HepG2 (cell line): Measurements from ENCODE around the gene ADM. TPM values are rescaled to one million over a fixed set of nuclear protein-coding genes. Genes with fewer than 3 reads are reported as not detected.

ENCODE experiments used
- BRD4 ChIP-seq: sonication (generic); formaldehyde crosslinking; IDR thresholded peaks from 2 replicates; pipeline ENCODE4 v1.4.0; 2020; ENCODE audit warnings: missing genetic modification reagents
- JARID2 ChIP-seq: sonication (generic); formaldehyde crosslinking; IDR thresholded peaks from 2 replicates; pipeline ENCODE4 v1.8.1; 2023; ENCODE audit warnings: missing genetic modification reagents, inconsistent platforms; ENCODE audit not compliant: insufficient replicate concordance
- JUNB ChIP-seq: sonication (generic); formaldehyde crosslinking; IDR thresholded peaks from 2 replicates; pipeline ENCODE4 v1.8.0; 2022; ENCODE audit warnings: missing genetic modification reagents, mild to moderate bottlenecking, borderline replicate concordance
- MEIS2 ChIP-seq: sonication (generic); formaldehyde crosslinking; IDR thresholded peaks from 2 replicates; pipeline ENCODE4 v1.9.0; 2021; ENCODE audit warnings: mild to moderate bottlenecking, missing genetic modification reagents
- MXI1 ChIP-seq: IDR thresholded peaks from 3 replicates; pipeline ENCODE4 v1.6.1; 2012; ENCODE audit warnings: low read depth, low read length, inconsistent platforms, borderline replicate concordance
- NCOA2 ChIP-seq: sonication (generic); formaldehyde crosslinking; IDR thresholded peaks from 2 replicates; pipeline ENCODE4 v1.8.0; 2022; ENCODE audit warnings: inconsistent platforms
- NR2F6 ChIP-seq, 2 experiments: IDR thresholded peaks; 2 replicates each; pipeline ENCODE4 v1.6.1; 2016; ENCODE audit warnings: antibody characterized with exemption in 1 of 2, mild to moderate bottlenecking in 1 of 2
- PPARG ChIP-seq: conservative IDR thresholded peaks from 2 replicates; pipeline ENCODE4 v1.6.1; 2016; ENCODE audit warnings: missing biosample characterization, missing genetic modification reagents
- TARDBP ChIP-seq: sonication (generic); formaldehyde crosslinking; IDR thresholded peaks from 2 replicates; pipeline ENCODE4 v1.8.0; 2022; ENCODE audit warnings: mild to moderate bottlenecking, missing genetic modification reagents
- XRCC5 ChIP-seq: fragments of 200-400 bp; formaldehyde crosslinking; optimal IDR thresholded peaks from 2 replicates; pipeline ENCODE3; 2017; ENCODE audit warnings: mild to moderate bottlenecking, low read length
- ZNF775 ChIP-seq: sonication (generic); formaldehyde crosslinking; IDR thresholded peaks from 2 replicates; pipeline ENCODE4 v1.4.0; 2020; ENCODE audit warnings: missing genetic modification reagents, mild to moderate bottlenecking, moderate library complexity, borderline replicate concordance
- polyA plus RNA-seq, 8 experiments: library from polyadenylated mRNA; depleted of rRNA in 3 of 8; stranded (reverse) in 7 of 8; unstranded in 1 of 8; fragments of >200 nt; fragmentation: Illumina TruSeq in 4 of 8; extraction: Trizol in 4 of 8; gene quantifications; 2 replicates each; pipeline versions ENCODE4 v1.2.1 to v1.2.3, GENCODE V29; 2011 to 2016; ENCODE audit warnings: low read depth in 4 of 8, missing spikeins in 1 of 8, mixed read lengths in 1 of 8; ENCODE audit not compliant: insufficient read depth in 1 of 8
- total RNA-seq, 5 experiments: library from RNA; depleted of rRNA; stranded (reverse); fragments of >200 nt; fragmentation: Illumina TruSeq; extraction: Trizol; gene quantifications; 2 replicates each; pipeline ENCODE4 v1.2.3, GENCODE V29; 2016; ENCODE audit warnings: low read depth in 1 of 5
- TF ChIP-seq, protein P1 (sequence below): sonication (generic); formaldehyde crosslinking; IDR thresholded peaks from 2 replicates; pipeline ENCODE4 v1.5.1; 2020; ENCODE audit warnings: missing genetic modification reagents, mild to moderate bottlenecking, borderline replicate concordance
- TF ChIP-seq, protein P2 (sequence below): sonication (generic); formaldehyde crosslinking; IDR thresholded peaks from 2 replicates; pipeline ENCODE4 v1.4.0; 2020; ENCODE audit warnings: missing genetic modification reagents, mild to moderate bottlenecking, borderline replicate concordance
- TF ChIP-seq, protein P3 (sequence below): sonication (generic); formaldehyde crosslinking; IDR thresholded peaks from 2 replicates; pipeline ENCODE4 v1.4.0; 2020; ENCODE audit warnings: missing genetic modification reagents, borderline replicate concordance

ADM gene
- total and polyA plus RNA-seq, 2 of the 13 experiments (the other 11 are each of a cell fraction or from before 2014, with no cell fraction given): 10.7 to 26.1 TPM

DNA sequence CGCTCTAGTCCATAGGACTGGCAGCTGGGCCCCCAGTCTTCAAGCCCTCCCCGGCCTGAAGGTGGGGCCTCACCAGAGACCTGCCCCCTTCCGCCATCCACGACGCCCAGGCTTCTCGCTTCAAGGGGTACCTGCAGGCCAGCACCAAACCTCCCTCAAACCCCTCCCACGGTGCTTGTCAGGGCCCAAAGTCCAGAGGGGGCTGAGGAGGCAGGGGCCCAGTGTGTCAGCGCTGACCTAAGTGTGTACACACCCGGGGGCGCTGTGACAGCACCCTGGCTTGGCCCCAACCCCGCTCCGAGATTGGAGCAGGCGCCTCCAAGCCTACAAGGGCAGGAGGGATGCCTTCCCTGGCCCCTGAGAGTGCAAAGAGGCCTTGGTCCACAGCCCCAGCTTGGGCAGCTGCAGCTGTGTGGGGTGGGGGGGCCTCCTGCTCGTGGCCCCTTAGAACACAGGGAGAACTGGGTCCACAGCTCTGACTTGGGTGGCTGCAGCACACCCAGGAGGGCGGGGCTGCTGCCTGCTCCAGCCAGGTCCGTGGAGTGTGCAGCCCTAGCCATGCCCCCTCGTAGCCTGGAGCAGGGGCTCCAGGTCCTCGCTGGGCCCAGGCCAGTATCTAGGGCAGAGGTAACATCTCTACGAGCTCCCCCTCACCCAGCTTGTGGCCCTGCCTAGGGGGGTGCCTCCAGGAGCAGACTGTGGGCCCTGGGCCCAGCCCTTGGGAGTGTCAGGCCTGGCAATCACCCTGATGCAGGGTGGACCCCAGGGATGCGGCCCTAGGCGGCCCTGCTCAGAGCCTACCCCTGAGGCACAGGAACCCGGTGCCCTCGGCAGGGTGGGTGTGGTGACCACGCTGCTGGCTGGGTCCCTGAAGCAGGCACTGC, 15.8 kb upstream of the ADM start (continued):
- TF ChIP-seq NR2F6 (IDR thresholded peaks at IDR 0.05) (peak; percentile 51; the same call in 1 of the 2 replicates), NR2F6 (CRISPR knock-in tag; IDR thresholded peaks at IDR 0.05) (peak; percentile 82), JARID2 (CRISPR knock-in tag) (no peak), MEIS2 (CRISPR knock-in tag) (peak; percentile 92), XRCC5 (peak; percentile 94), JUNB (CRISPR knock-in tag) (no peak), PPARG (peak; percentile 64; the same call in 1 of the 2 replicates), NCOA2 (CRISPR knock-in tag) (peak; percentile 79), MXI1 (peak; percentile 76; the same call in 1 of the 3 replicates), BRD4 (CRISPR knock-in tag) (peak; percentile 47; the same call in 1 of the 2 replicates), ZNF775 (no peak), TARDBP (CRISPR knock-in tag) (peak; percentile 92)
- TF ChIP-seq, protein P1, sequence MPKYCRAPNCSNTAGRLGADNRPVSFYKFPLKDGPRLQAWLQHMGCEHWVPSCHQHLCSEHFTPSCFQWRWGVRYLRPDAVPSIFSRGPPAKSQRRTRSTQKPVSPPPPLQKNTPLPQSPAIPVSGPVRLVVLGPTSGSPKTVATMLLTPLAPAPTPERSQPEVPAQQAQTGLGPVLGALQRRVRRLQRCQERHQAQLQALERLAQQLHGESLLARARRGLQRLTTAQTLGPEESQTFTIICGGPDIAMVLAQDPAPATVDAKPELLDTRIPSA (CRISPR knock-in tag): 0 out of 2 replicates have a peak, but pooled peaks have one; percentile 45
- TF ChIP-seq, protein P2, sequence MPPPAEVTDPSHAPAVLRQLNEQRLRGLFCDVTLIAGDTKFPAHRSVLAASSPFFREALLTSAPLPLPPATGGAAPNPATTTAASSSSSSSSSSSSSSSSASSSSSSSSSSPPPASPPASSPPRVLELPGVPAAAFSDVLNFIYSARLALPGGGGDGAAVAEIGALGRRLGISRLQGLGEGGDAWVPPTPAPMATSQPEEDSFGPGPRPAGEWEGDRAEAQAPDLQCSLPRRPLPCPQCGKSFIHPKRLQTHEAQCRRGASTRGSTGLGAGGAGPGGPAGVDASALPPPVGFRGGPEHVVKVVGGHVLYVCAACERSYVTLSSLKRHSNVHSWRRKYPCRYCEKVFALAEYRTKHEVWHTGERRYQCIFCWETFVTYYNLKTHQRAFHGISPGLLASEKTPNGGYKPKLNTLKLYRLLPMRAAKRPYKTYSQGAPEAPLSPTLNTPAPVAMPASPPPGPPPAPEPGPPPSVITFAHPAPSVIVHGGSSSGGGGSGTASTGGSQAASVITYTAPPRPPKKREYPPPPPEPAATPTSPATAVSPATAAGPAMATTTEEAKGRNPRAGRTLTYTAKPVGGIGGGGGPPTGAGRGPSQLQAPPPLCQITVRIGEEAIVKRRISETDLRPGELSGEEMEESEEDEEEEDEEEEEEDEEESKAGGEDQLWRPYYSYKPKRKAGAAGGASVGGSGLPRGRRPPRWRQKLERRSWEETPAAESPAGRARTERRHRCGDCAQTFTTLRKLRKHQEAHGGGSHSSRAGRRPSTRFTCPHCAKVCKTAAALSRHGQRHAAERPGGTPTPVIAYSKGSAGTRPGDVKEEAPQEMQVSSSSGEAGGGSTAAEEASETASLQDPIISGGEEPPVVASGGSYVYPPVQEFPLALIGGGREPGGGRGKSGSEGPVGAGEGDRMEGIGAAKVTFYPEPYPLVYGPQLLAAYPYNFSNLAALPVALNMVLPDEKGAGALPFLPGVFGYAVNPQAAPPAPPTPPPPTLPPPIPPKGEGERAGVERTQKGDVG (CRISPR knock-in tag): peak; percentile 70; the same call in 1 of the 2 replicates
- TF ChIP-seq, protein P3, sequence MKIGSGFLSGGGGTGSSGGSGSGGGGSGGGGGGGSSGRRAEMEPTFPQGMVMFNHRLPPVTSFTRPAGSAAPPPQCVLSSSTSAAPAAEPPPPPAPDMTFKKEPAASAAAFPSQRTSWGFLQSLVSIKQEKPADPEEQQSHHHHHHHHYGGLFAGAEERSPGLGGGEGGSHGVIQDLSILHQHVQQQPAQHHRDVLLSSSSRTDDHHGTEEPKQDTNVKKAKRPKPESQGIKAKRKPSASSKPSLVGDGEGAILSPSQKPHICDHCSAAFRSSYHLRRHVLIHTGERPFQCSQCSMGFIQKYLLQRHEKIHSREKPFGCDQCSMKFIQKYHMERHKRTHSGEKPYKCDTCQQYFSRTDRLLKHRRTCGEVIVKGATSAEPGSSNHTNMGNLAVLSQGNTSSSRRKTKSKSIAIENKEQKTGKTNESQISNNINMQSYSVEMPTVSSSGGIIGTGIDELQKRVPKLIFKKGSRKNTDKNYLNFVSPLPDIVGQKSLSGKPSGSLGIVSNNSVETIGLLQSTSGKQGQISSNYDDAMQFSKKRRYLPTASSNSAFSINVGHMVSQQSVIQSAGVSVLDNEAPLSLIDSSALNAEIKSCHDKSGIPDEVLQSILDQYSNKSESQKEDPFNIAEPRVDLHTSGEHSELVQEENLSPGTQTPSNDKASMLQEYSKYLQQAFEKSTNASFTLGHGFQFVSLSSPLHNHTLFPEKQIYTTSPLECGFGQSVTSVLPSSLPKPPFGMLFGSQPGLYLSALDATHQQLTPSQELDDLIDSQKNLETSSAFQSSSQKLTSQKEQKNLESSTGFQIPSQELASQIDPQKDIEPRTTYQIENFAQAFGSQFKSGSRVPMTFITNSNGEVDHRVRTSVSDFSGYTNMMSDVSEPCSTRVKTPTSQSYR (CRISPR knock-in tag): peak; percentile 72
